HG02759 (cell line): ENCODE measurements around the gene NBPF10.
"Not testable (repeated sequence)": the region's sequence is repeated elsewhere in the genome, so short reads cannot be mapped to it uniquely, and the experiment has no call there.

Experiments
- ATAC-seq: cut with Tn5 transposase; IDR thresholded peaks from one replicate; pipeline ENCODE4 v1.9.1; 2021; ENCODE audit warnings: mild to moderate bottlenecking, moderate library complexity; ENCODE audit not compliant: unreplicated experiment

NBPF10 gene

DNA sequence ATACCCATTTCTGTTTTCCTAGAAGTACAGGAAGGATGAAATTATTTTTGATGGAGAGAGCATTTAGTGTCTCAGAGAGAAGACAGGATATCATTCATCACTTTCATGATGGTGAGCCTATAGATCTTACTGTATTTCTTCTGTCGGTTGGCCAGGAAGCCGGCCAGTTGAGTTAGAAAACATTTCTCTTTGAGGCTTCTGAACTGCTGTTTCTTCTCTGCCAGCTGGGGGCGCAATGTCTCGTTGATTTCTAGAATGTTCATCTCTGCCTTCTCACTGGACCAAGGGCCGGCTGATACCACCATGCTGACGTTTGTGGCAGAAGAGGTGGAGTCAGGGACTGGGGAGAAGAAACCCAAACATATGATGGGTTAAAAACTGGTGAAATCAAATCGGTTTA is at the start of gene NBPF10:
TSS of gene NBPF10 (minus strand) at position 340 of the 400 bp plus-strand sequence. CDS start at position 305, 35 bp downstream.
- ATAC-seq = not testable (repeated sequence)

GRCh38 chr1:146174531-146174930 is 29.9 kb upstream of the NBPF10 start:
- ATAC-seq = not testable (repeated sequence)

- not testable (repeated sequence) for ATAC-seq
Measured at GRCh38 chr1:146167740-146168139, 23.1 kb upstream of the NBPF10 start.

GRCh38 chr1:146167273-146167672 is 22.7 kb upstream of the NBPF10 start:
- ATAC-seq = not testable (repeated sequence)
